PFSK-1 (cell line): ENCODE measurements around the gene GALNT18.

Source experiments
- FOXP2 ChIP-seq: optimal IDR thresholded peaks from 2 replicates; pipeline ENCODE3; 2011; ENCODE audit warnings: borderline replicate concordance, control low read depth, inconsistent platforms; ENCODE audit not compliant: insufficient read depth; ENCODE audit errors: extremely low read length, extremely low read depth
- POLR2AphosphoS5 ChIP-seq: IDR thresholded peaks from 2 replicates; pipeline ENCODE4 v1.6.1; 2012; ENCODE audit warnings: low read depth, mild to moderate bottlenecking, control low read depth, low read length, moderate library complexity
- REST ChIP-seq, 2 experiments: IDR thresholded peaks; 2 replicates each; pipeline versions ENCODE4 v1.6.1 to v1.8.0; 2011 to 2012; ENCODE audit warnings: low read depth in 2 of 2, low read length in 2 of 2, control low read depth in 1 of 2, inconsistent platforms in 1 of 2, mild to moderate bottlenecking in 1 of 2, moderate library complexity in 1 of 2; ENCODE audit not compliant: insufficient read depth in 1 of 2
- SIN3A ChIP-seq: IDR thresholded peaks from 2 replicates; pipeline ENCODE4 v1.6.1; 2012; ENCODE audit warnings: mild to moderate bottlenecking, low read length, moderate library complexity, borderline replicate concordance; ENCODE audit not compliant: insufficient read depth
- TAF1 ChIP-seq: IDR thresholded peaks from 2 replicates; pipeline ENCODE4 v1.6.1; 2012; ENCODE audit warnings: low read length, control low read depth, borderline replicate concordance; ENCODE audit not compliant: insufficient read depth

Gene GALNT18

GRCh38 chr11:11349106-11349825 is 272.5 kb downstream of the GALNT18 start:
- TF ChIP-seq FOXP2 (no peak), SIN3A (no peak), REST (IDR thresholded peaks at IDR 0.05; ENCODE audit: insufficient read depth in 1 of 2, low read depth in 2 of 2, low read length in 2 of 2) (no peak), POLR2AphosphoS5 (no peak), TAF1 (no peak)

GRCh38 chr11:11348303-11348702 is 273.5 kb downstream of the GALNT18 start:
- TF ChIP-seq TAF1 (no peak), POLR2AphosphoS5 (no peak), SIN3A (no peak), REST (IDR thresholded peaks at IDR 0.05; ENCODE audit: insufficient read depth in 1 of 2, low read depth in 2 of 2, low read length in 2 of 2) (no peak), FOXP2 (no peak)

GRCh38 chr11:11347592-11347991 is 274.2 kb downstream of the GALNT18 start:
- no peak for TF ChIP-seq POLR2AphosphoS5
- TF ChIP-seq FOXP2, result no peak
- no peak for TF ChIP-seq TAF1
- no peak for TF ChIP-seq REST (IDR thresholded peaks at IDR 0.05; ENCODE audit: insufficient read depth in 1 of 2, low read depth in 2 of 2, low read length in 2 of 2)
- no peak for TF ChIP-seq SIN3A

- TF ChIP-seq POLR2AphosphoS5 (no peak), SIN3A (no peak), TAF1 (no peak), FOXP2 (no peak), REST (IDR thresholded peaks at IDR 0.05; ENCODE audit: insufficient read depth in 1 of 2, low read depth in 2 of 2, low read length in 2 of 2) (no peak)
Observed at GRCh38 chr11:11346303-11346702, 275.5 kb downstream of the GALNT18 start.
